ENCODE measurements around the gene COL15A1. TPM values are rescaled to one million over a fixed set of nuclear protein-coding genes. Genes with fewer than 3 reads are reported as not detected.

Gene COL15A1
- total RNA-seq, 4 donors from 2014 or later, result 1.4 to 16.5 (median 5.6) TPM

- Histone ChIP-seq H3K4me1 (peaks cover 0 to 18% (median 7%) of the 10 kb centered on the region in 4 donors), H3K27me3 (no peaks in the 10 kb centered on the region), H3K36me3 (no peaks in the 10 kb centered on the region), H3K9me3 (no peaks in the 10 kb centered on the region), H3K4me3 (no peak overlapping the region), H3K27ac (peak overlapping the region in 1 of 4 donors; percentile 39)
- no peak for DNase-seq
- TF ChIP-seq, protein P1, sequence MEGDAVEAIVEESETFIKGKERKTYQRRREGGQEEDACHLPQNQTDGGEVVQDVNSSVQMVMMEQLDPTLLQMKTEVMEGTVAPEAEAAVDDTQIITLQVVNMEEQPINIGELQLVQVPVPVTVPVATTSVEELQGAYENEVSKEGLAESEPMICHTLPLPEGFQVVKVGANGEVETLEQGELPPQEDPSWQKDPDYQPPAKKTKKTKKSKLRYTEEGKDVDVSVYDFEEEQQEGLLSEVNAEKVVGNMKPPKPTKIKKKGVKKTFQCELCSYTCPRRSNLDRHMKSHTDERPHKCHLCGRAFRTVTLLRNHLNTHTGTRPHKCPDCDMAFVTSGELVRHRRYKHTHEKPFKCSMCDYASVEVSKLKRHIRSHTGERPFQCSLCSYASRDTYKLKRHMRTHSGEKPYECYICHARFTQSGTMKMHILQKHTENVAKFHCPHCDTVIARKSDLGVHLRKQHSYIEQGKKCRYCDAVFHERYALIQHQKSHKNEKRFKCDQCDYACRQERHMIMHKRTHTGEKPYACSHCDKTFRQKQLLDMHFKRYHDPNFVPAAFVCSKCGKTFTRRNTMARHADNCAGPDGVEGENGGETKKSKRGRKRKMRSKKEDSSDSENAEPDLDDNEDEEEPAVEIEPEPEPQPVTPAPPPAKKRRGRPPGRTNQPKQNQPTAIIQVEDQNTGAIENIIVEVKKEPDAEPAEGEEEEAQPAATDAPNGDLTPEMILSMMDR (IDR thresholded peaks at IDR 0.05), result no peak
- no peak for TF ChIP-seq POLR2A (IDR thresholded peaks at IDR 0.05)
These were observed 50.7 kb downstream of the COL15A1 start for GRCh38 chr9:98994172-98995058.

DNA sequence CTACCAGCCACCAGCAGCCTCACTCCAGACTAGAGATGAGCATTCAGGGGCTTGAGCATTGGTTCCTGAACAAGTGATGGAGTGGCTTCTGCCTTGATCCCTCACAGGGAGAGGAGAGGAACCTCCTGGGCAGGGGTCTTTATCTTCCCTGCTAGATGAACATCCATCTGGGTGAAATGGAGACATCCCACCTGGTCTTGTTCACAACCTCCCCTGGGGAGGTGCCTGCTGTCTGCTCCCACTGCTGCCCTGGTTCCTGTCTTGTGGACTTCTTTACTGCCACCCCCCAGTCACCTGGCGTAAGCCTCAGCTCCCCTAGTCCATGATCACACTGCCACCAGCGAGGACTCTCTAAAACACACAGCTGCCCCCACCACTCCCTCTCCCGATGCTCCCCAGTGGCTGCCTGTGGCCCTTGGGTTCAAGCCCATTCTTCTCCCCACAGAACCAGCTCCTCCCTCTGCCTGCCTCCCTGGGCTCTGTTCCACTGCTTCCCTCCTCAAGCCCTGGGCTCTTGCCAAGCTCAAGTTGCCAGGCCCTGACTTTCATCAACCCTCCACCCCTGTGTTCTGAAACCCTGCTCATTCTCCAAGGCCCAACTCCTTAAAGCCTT, 51.5 kb downstream of the COL15A1 start:
- peak in 1 of 3 donors; percentile 10 for DNase-seq

DNA sequence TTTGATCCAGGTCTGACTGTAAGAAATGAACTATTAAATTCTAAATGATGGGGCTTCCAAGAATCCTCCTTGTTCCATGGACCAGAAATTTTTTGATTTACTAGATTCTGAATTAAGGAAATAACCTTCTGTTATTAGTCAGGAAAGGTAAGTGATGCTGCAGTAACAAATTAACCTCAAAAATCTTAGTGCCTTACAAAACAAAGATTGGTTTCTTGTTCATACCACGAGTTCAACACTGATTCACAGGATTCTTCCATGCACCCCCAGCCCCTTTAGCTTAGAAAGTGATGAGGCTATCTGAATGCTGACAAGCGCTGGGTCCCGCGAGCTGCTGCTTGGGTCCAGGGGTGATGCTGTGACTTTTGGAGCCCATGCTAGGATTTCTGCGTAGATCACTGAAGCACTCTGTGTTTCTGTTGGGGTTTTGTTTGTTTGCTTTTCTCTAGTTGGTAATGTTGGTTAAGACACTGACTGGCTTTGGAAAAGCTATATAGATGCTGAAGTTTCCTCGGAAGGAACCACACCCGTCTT, 52.3 kb downstream of the COL15A1 start:
- DNase-seq, result no peak
- Histone ChIP-seq H3K4me1 (peaks cover 0 to 18% (median 7%) of the 10 kb centered on the region in 4 donors), H3K27ac (peak overlapping the region in 1 of 4 donors; percentile 39), H3K36me3 (no peaks in the 10 kb centered on the region), H3K4me3 (no peak overlapping the region), H3K9me3 (no peaks in the 10 kb centered on the region), H3K27me3 (no peaks in the 10 kb centered on the region)
- TF ChIP-seq, protein P1 (IDR thresholded peaks at IDR 0.05), result no peak
- TF ChIP-seq POLR2A (IDR thresholded peaks at IDR 0.05), result no peak

More for the DNA sequence above, 51.5 kb downstream of the COL15A1 start:
- H3K4me3 ChIP-seq, result no peak overlapping the region
- peak overlapping the region in 1 of 4 donors; percentile 39 for H3K27ac ChIP-seq
- TF ChIP-seq, protein P1 (IDR thresholded peaks at IDR 0.05), result no peak
- no peak for TF ChIP-seq POLR2A (IDR thresholded peaks at IDR 0.05)
- no peaks in the 10 kb centered on the region for H3K36me3 ChIP-seq
- H3K4me1 ChIP-seq, result peaks cover 0 to 18% (median 7%) of the 10 kb centered on the region in 4 donors
- no peaks in the 10 kb centered on the region for H3K9me3 ChIP-seq
- H3K27me3 ChIP-seq, result no peaks in the 10 kb centered on the region

DNA sequence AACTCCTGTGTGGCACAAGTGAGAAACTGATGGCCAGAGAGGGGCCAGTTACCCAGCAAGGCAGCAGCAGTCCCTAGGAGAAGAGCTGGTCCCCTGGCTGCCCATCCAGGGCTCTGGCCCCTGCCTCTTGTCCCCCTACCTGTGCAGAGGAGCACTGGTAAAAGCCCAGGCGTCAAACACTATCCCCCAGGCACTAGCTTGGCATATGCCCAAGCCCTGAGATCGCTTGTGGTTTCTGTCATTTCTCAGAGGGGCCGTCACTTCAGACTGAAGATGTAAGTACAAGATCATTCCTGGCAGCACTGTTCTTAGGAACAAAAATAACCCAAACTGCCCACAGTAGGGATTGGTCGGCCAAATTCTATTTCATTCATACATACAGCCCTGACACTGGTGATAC, 53.9 kb downstream of the COL15A1 start:
- H3K36me3 ChIP-seq, result no peaks in the 10 kb centered on the region
- no peaks in the 10 kb centered on the region for H3K27me3 ChIP-seq
- peaks cover 0 to 18% (median 7%) of the 10 kb centered on the region in 4 donors for H3K4me1 ChIP-seq
- TF ChIP-seq, protein P1 (IDR thresholded peaks at IDR 0.05), result no peak
- TF ChIP-seq POLR2A (IDR thresholded peaks at IDR 0.05), result no peak
- H3K9me3 ChIP-seq, result no peaks in the 10 kb centered on the region
- no peak for DNase-seq
- H3K27ac ChIP-seq, result peak overlapping the region in 2 of 4 donors; percentile 12 to 65
- H3K4me3 ChIP-seq, result no peak overlapping the region

- H3K36me3 ChIP-seq, result no peaks in the 10 kb centered on the region
- peaks cover 0 to 13% (median 2%) of the 10 kb centered on the region in 4 donors for H3K4me1 ChIP-seq
- no peaks in the 10 kb centered on the region for H3K9me3 ChIP-seq
- no peak overlapping the region for H3K4me3 ChIP-seq
- DNase-seq, result peak; percentile 52 to 87 (median 82)
- H3K27ac ChIP-seq, result peak overlapping the region in 2 of 4 donors; percentile 60 to 65
- no peaks in the 10 kb centered on the region for H3K27me3 ChIP-seq
- TF ChIP-seq, protein P1 (IDR thresholded peaks at IDR 0.05), result peak; percentile 52 to 87 (median 74)
- no peak for TF ChIP-seq POLR2A (IDR thresholded peaks at IDR 0.05)
These were observed 54.9 kb downstream of the COL15A1 start for GRCh38 chr9:98998441-98999151.

Measured in Peyer's patch (tissue), 4 donors.